ENCODE measurements around the gene HOXD3. TPM values are rescaled to one million over a fixed set of nuclear protein-coding genes. Genes with fewer than 3 reads are reported as not detected.
A peak's percentile ranks its signal among the peaks of the same experiment; 100 is the strongest.

Gene HOXD3
- total RNA-seq, 1 donor from 2014 or later: not detected

- no peak for DNase-seq
These were observed 55.2 kb downstream of the HOXD3 start for GRCh38 chr2:176212276-176212675.

- no peak for DNase-seq
These were observed 56.3 kb downstream of the HOXD3 start for GRCh38 chr2:176213406-176213805.

Small RNA genes within 50 kb of the gene (small RNA-seq; reads per million reads assigned to genes)
- 178 reads per million, percentile 97 among the genes with 10 or more reads in this experiment for gene MIR10B

Other genes with a start within 250 kb of the HOXD3 start
- 67.1 TPM for gene LNPK, start 155.0 kb upstream of the HOXD3 start, total RNA-seq
- not detected for gene EVX2, start 73.3 kb upstream of the HOXD3 start, total RNA-seq
- gene HOXD13, start 64.6 kb upstream of the HOXD3 start, total RNA-seq: not detected
- not detected for gene HOXD12, start 57.5 kb upstream of the HOXD3 start, total RNA-seq
- gene HOXD11, start 50.0 kb upstream of the HOXD3 start, total RNA-seq: not detected
- gene HOXD10, start 40.5 kb upstream of the HOXD3 start, total RNA-seq: not detected
- gene HOXD9, start 34.6 kb upstream of the HOXD3 start, total RNA-seq: not detected
- not detected for gene HOXD8, start 27.6 kb upstream of the HOXD3 start, total RNA-seq
- gene HOXD4, start 5.8 kb upstream of the HOXD3 start, total RNA-seq: not detected
- gene HOXD1, start 31.4 kb downstream of the HOXD3 start, total RNA-seq: not detected
- gene MTX2, start 112.1 kb downstream of the HOXD3 start, total RNA-seq: 50.5 TPM